Gastrocnemius medialis (tissue), 4 donors: Measurements from ENCODE around the gene PSMC3.

Source experiments
- POLR2A ChIP-seq, 2 donors: fragments of 450-650 bp; IDR thresholded peaks; one replicate each; pipeline ENCODE4 v1.6.1; 2017; ENCODE audit warnings: antibody characterized with exemption in 2 of 2, mild to moderate bottlenecking in 2 of 2, moderate library complexity in 2 of 2
- TF ChIP-seq, protein P1 (sequence below), 5 experiments: fragments of 450-650 bp in 3 of 5; fragments of 200-600 bp in 2 of 5; sonication (generic) in 2 of 5; IDR thresholded peaks in 4 of 5; conservative IDR thresholded peaks in 1 of 5; 1 replicate in 4 of 5; 2 replicates in 1 of 5; pipeline ENCODE4 v1.5.1; 2016 to 2019; ENCODE audit warnings: antibody characterized with exemption in 5 of 5, mild to moderate bottlenecking in 3 of 5, moderate library complexity in 3 of 5

DNA sequence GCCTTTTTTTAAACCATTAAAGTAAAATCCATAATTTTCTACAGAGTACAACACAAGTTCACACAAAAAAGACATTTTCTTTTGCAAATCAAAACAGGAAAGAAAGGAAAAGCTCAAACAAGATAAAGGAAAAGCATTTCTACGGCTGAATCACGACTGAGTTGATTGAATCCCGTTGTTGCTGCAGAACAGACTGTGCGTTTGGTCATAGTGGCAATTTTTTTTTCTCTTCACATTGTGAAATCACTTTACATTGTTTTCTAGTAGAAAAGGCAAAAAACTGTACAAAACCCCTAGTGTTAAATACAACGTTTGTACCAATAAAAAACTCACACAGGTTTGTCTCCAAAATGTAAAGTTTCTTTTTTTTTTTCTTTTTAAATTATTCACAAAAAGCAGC is 40.0 kb upstream of the PSMC3 start:
- no peak for TF ChIP-seq POLR2A (IDR thresholded peaks at IDR 0.05)
- TF ChIP-seq, protein P1, sequence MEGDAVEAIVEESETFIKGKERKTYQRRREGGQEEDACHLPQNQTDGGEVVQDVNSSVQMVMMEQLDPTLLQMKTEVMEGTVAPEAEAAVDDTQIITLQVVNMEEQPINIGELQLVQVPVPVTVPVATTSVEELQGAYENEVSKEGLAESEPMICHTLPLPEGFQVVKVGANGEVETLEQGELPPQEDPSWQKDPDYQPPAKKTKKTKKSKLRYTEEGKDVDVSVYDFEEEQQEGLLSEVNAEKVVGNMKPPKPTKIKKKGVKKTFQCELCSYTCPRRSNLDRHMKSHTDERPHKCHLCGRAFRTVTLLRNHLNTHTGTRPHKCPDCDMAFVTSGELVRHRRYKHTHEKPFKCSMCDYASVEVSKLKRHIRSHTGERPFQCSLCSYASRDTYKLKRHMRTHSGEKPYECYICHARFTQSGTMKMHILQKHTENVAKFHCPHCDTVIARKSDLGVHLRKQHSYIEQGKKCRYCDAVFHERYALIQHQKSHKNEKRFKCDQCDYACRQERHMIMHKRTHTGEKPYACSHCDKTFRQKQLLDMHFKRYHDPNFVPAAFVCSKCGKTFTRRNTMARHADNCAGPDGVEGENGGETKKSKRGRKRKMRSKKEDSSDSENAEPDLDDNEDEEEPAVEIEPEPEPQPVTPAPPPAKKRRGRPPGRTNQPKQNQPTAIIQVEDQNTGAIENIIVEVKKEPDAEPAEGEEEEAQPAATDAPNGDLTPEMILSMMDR (IDR thresholded peaks at IDR 0.05 in 4 of 5, conservative IDR thresholded peaks at IDR 0.05 in 1 of 5): no peak
